ENCODE data around the gene CTNNA2. TPM values are rescaled to one million over a fixed set of nuclear protein-coding genes. Genes with fewer than 3 reads are reported as not detected.

Gene CTNNA2
- total RNA-seq, 6 donors from 2014 or later, result not detected

DNA sequence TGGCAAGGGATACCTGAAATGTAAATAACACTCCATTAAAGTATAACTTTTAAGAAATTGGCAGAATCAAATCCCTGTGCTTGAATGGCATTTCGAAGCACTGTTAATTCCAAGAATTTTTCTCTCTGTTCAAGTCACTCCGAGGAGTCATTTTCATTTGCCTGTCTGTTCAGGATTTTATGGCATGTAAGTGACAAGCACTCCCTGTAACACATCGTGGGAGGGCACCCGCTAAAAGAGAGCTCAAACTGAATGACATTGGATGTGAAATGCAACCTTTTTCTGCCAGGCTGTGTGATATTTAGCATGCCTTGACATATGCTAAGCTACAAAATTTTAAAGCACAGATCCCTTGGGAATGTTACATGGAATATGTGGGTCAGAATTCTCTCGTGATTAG lies 452.1 kb downstream of the CTNNA2 start:
- 55 to 58% methylated on average over 5 of the region's 5 CpGs for WGBS, 2 donors
- no peak overlapping the region for H3K4me3 ChIP-seq
- H3K9me3 ChIP-seq, result no peaks in the 10 kb centered on the region
- H3K36me3 ChIP-seq, result no peaks in the 10 kb centered on the region
- no peak for ATAC-seq (ENCODE audit: low FRiP score in 2 of 2)
- no peak overlapping the region for H3K27ac ChIP-seq
- no peaks in the 10 kb centered on the region for H3K4me1 ChIP-seq
- H3K27me3 ChIP-seq, result no peaks in the 10 kb centered on the region
- no peak for DNase-seq
- TF ChIP-seq EP300 (IDR thresholded peaks at IDR 0.05) (no peak), POLR2A (IDR thresholded peaks at IDR 0.05) (no peak), POLR2AphosphoS5 (IDR thresholded peaks at IDR 0.05) (no peak)
- TF ChIP-seq, protein P1, sequence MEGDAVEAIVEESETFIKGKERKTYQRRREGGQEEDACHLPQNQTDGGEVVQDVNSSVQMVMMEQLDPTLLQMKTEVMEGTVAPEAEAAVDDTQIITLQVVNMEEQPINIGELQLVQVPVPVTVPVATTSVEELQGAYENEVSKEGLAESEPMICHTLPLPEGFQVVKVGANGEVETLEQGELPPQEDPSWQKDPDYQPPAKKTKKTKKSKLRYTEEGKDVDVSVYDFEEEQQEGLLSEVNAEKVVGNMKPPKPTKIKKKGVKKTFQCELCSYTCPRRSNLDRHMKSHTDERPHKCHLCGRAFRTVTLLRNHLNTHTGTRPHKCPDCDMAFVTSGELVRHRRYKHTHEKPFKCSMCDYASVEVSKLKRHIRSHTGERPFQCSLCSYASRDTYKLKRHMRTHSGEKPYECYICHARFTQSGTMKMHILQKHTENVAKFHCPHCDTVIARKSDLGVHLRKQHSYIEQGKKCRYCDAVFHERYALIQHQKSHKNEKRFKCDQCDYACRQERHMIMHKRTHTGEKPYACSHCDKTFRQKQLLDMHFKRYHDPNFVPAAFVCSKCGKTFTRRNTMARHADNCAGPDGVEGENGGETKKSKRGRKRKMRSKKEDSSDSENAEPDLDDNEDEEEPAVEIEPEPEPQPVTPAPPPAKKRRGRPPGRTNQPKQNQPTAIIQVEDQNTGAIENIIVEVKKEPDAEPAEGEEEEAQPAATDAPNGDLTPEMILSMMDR (IDR thresholded peaks at IDR 0.05), result no peak

- H3K4me3 ChIP-seq, result no peak overlapping the region
- H3K4me1 ChIP-seq, result no peaks in the 10 kb centered on the region
- no peak for TF ChIP-seq POLR2A (IDR thresholded peaks at IDR 0.05)
- TF ChIP-seq EP300 (IDR thresholded peaks at IDR 0.05), result no peak
- TF ChIP-seq, protein P1 (IDR thresholded peaks at IDR 0.05), result no peak
- TF ChIP-seq POLR2AphosphoS5 (IDR thresholded peaks at IDR 0.05), result no peak
- ATAC-seq (ENCODE audit: low FRiP score in 2 of 2) (no peak), DNase-seq (no peak)
- H3K27ac ChIP-seq, result no peak overlapping the region
- H3K9me3 ChIP-seq, result no peaks in the 10 kb centered on the region
- 85 to 89% methylated on average over 5 of the region's 5 CpGs for WGBS, 2 donors
- H3K36me3 ChIP-seq, result no peaks in the 10 kb centered on the region
- no peaks in the 10 kb centered on the region for H3K27me3 ChIP-seq
These were observed 453.5 kb downstream of the CTNNA2 start for GRCh38 chr2:79966369-79966768.

DNA sequence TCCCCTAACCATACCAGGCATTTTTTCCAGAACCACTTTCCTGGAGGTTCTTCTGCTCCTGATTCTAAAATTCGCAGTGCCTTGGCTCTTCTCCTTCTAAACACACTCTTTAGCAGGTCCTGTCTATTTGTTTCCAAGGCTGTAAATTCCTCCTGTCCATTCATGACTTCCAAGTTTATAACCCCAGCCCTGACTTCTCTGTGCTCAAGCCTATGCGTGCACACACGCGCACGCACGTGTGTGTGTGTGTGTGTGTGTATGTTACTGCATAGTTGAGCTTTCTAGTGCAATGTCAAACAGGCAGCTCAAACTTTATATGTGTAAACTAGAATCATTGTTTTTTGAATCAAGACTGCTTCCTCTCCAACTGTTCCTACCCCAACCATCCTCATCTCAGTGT lies 454.0 kb downstream of the CTNNA2 start:
- H3K36me3 ChIP-seq, result no peaks in the 10 kb centered on the region
- ATAC-seq (ENCODE audit: low FRiP score in 2 of 2), result no peak
- 81 to 84% methylated on average over 6 of the region's 6 CpGs for WGBS, 2 donors
- H3K27ac ChIP-seq, result no peak overlapping the region
- DNase-seq, result no peak
- TF ChIP-seq EP300 (IDR thresholded peaks at IDR 0.05) (no peak), POLR2AphosphoS5 (IDR thresholded peaks at IDR 0.05) (no peak), POLR2A (IDR thresholded peaks at IDR 0.05) (no peak)
- TF ChIP-seq, protein P1 (IDR thresholded peaks at IDR 0.05), result no peak
- no peaks in the 10 kb centered on the region for H3K27me3 ChIP-seq
- no peak overlapping the region for H3K4me3 ChIP-seq
- no peaks in the 10 kb centered on the region for H3K9me3 ChIP-seq
- H3K4me1 ChIP-seq, result no peaks in the 10 kb centered on the region

- WGBS, 2 donors, result 67 to 69% methylated on average over 2 of the region's 2 CpGs
- ATAC-seq (ENCODE audit: low FRiP score in 2 of 2) (no peak), DNase-seq (no peak)
- no peak overlapping the region for H3K4me3 ChIP-seq
- no peak overlapping the region for H3K27ac ChIP-seq
- H3K9me3 ChIP-seq, result no peaks in the 10 kb centered on the region
- H3K27me3 ChIP-seq, result no peaks in the 10 kb centered on the region
- H3K4me1 ChIP-seq, result no peaks in the 10 kb centered on the region
- TF ChIP-seq, protein P1 (IDR thresholded peaks at IDR 0.05), result no peak
- no peak for TF ChIP-seq EP300 (IDR thresholded peaks at IDR 0.05)
- TF ChIP-seq POLR2A (IDR thresholded peaks at IDR 0.05), result no peak
- no peak for TF ChIP-seq POLR2AphosphoS5 (IDR thresholded peaks at IDR 0.05)
- H3K36me3 ChIP-seq, result no peaks in the 10 kb centered on the region
These were observed 459.0 kb downstream of the CTNNA2 start for GRCh38 chr2:79971807-79972206.

DNA sequence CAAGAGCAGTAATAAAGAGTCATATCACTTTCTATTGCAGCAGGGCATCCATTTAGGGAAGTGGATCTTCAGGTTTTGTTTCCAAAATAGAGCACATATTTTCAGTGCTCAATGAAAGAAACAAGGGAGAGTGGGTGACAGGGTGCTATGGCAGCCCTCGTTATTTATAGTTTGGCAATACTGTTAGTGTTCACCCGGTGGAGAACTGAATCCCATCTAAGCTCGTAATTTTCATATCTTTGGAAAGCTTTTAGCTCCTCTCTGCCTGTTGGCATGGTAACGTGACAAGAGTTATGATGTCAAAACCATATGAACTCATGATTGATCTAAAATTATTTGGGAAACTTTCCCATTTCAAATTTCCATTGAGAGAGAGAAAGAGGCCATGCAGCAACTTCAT lies 459.8 kb downstream of the CTNNA2 start:
- WGBS, 2 donors, result 80 to 89% methylated on average over 4 of the region's 4 CpGs
- no peak for DNase-seq
- no peak for TF ChIP-seq POLR2AphosphoS5 (IDR thresholded peaks at IDR 0.05)
- TF ChIP-seq, protein P1 (IDR thresholded peaks at IDR 0.05), result no peak
- no peak for TF ChIP-seq POLR2A (IDR thresholded peaks at IDR 0.05)
- no peak for TF ChIP-seq EP300 (IDR thresholded peaks at IDR 0.05)
- Histone ChIP-seq H3K4me3 (no peak overlapping the region), H3K9me3 (no peaks in the 10 kb centered on the region), H3K27me3 (no peaks in the 10 kb centered on the region), H3K27ac (no peak overlapping the region), H3K4me1 (no peaks in the 10 kb centered on the region), H3K36me3 (no peaks in the 10 kb centered on the region)
- ATAC-seq (ENCODE audit: low FRiP score in 2 of 2), result no peak
